ENCODE measurements around the gene TRAK1.

Gene TRAK1

DNA sequence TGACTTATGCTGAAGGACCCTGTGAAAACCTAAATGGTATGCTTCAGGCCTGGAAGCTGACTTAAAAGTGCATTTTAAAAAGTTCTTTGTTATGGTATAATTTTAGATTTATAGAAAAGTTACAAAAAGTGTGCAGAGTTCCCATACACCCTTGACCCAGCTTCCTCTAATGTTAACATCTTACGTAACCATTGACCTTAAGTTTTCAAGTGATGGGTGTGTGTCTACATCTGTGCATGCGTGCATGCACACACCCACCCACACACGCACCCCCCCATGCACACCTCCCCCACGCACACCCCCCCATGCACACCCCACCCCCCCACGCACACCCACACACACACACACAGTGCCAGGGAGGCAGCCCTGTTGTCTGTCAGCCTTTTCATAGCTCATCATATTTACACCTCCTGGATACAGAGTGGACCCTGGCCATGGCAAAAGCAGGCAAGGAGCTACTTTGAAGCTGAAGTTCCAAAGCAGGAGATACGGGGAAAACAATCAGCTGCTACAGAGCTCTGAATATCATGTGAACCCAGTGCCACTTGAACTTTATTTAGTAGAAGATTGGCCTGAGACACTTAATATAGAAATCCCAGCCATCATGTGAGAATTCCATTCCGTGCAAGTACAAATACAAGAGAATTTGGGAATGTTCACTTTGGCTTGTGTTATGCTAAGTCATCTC is 30.0 kb upstream of the TRAK1 start:
- TF ChIP-seq, protein P1, sequence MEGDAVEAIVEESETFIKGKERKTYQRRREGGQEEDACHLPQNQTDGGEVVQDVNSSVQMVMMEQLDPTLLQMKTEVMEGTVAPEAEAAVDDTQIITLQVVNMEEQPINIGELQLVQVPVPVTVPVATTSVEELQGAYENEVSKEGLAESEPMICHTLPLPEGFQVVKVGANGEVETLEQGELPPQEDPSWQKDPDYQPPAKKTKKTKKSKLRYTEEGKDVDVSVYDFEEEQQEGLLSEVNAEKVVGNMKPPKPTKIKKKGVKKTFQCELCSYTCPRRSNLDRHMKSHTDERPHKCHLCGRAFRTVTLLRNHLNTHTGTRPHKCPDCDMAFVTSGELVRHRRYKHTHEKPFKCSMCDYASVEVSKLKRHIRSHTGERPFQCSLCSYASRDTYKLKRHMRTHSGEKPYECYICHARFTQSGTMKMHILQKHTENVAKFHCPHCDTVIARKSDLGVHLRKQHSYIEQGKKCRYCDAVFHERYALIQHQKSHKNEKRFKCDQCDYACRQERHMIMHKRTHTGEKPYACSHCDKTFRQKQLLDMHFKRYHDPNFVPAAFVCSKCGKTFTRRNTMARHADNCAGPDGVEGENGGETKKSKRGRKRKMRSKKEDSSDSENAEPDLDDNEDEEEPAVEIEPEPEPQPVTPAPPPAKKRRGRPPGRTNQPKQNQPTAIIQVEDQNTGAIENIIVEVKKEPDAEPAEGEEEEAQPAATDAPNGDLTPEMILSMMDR (IDR thresholded peaks at IDR 0.05; ENCODE audit: low read depth, low read length) = no peak
- no peak overlapping the region for H3K4me3 ChIP-seq (ENCODE audit: low read depth, low read length)

DNA sequence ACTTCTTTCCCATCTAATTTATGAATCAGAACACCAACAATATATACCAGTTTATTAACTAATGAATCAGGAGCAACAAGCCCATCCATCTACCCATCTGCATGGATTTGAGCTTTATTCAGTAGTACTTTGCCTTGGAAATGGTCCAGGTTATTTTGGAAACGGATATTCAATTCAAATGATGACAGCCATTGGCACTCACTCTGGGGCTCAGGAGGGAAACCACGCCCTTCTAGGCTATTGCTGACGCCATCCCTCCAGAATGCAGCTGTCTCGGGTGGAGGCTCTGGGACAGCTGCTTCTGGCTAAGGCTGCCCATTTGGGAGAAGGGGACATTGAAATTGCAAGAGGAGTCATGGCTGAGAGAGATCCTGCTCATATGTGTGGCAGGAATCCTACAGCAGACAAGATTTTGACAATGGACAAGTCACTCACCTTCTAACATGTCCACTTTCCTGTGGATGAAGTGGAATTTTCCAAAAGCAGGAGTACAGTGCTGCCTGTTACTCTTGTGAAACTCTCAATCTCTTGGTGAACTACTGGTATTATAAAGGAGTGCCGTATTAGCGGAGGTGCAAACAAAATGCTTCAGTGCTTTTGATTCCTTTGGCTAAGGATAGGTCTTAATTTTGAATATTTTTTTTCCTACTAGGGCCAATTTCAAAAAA is 29.3 kb upstream of the TRAK1 start:
- no peak overlapping the region for H3K4me3 ChIP-seq (ENCODE audit: low read depth, low read length)

GRCh38 chr3:42062464-42062863 is 28.7 kb upstream of the TRAK1 start:
- TF ChIP-seq, protein P1 (IDR thresholded peaks at IDR 0.05; ENCODE audit: low read depth, low read length) = no peak
- no peak overlapping the region for H3K4me3 ChIP-seq (ENCODE audit: low read depth, low read length)

More for the DNA sequence above, 29.3 kb upstream of the TRAK1 start:
- TF ChIP-seq, protein P1 (IDR thresholded peaks at IDR 0.05; ENCODE audit: low read depth, low read length) = no peak

- TF ChIP-seq, protein P1 (IDR thresholded peaks at IDR 0.05; ENCODE audit: low read depth, low read length) = no peak
- H3K4me3 ChIP-seq (ENCODE audit: low read depth, low read length) = no peak overlapping the region
Measured at GRCh38 chr3:42063888-42064287, 27.3 kb upstream of the TRAK1 start.

- TF ChIP-seq, protein P1 (IDR thresholded peaks at IDR 0.05; ENCODE audit: low read depth, low read length) = no peak
- no peak overlapping the region for H3K4me3 ChIP-seq (ENCODE audit: low read depth, low read length)
Measured at GRCh38 chr3:42066516-42067181, 24.5 kb upstream of the TRAK1 start.

DNA sequence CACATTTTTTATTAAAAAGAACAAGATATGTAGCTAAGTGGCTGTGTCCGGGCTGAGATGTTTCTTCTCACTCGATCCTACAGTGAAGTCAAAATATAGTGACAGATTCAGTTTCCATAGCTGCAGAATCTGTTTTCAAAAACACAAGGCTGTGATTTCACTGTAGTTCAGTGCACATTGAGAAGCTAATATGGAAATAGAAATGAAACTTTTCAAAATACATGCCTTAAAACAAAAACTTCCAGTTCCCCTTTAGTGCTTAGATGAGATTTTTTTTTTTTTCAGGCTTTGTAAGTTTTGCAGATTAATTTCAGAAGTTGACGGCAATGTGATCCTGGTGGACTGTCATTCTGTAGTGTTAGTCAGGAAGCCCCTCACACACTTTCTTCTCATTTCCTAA is 23.8 kb upstream of the TRAK1 start:
- TF ChIP-seq, protein P1 (IDR thresholded peaks at IDR 0.05; ENCODE audit: low read depth, low read length) = no peak
- H3K4me3 ChIP-seq (ENCODE audit: low read depth, low read length) = no peak overlapping the region

All from WI38 (cell line).